SU-DHL-6 (cell line): ENCODE measurements around the gene HS6ST1.

Experiments used
- CTCF ChIP-seq: fragments of 200-600 bp; sonication (generic); IDR thresholded peaks from one replicate; pipeline ENCODE4 v1.5.1; 2017; ENCODE audit warnings: antibody characterized with exemption, mild to moderate bottlenecking, low read length, moderate library complexity; ENCODE audit not compliant: insufficient read depth, poor library complexity, severe bottlenecking
- EZH2phosphoT487 ChIP-seq: fragments of 200-600 bp; sonication (generic), shearing (Covaris generic); conservative IDR thresholded peaks from 2 replicates; pipeline ENCODE4 v1.6.1; 2018; ENCODE audit warnings: mild to moderate bottlenecking, antibody characterized with exemption, low read length, moderate library complexity, mixed read lengths

GRCh38 chr2:128364441-128364911 lies 45.8 kb upstream of the HS6ST1 start:
- no peak for TF ChIP-seq CTCF
- no peak for TF ChIP-seq EZH2phosphoT487
